Measurements from ENCODE around the gene PIGT. TPM values are rescaled to one million over a fixed set of nuclear protein-coding genes. Genes with fewer than 3 reads are reported as not detected.

PIGT gene
- total RNA-seq, 1 donor from 2014 or later: 14.7 TPM

- no peak for DNase-seq (ENCODE audit: low read depth)
- Histone ChIP-seq H3K36me3 (ENCODE audit: control insufficient read depth, insufficient read depth, low read length) (no peaks in the 10 kb centered on the region), H3K27me3 (ENCODE audit: control insufficient read depth, insufficient read depth, low read length) (no peaks in the 10 kb centered on the region), H3K4me3 (ENCODE audit: low read depth, low read length) (no peak overlapping the region)
- TF ChIP-seq CTCF (IDR thresholded peaks at IDR 0.05; ENCODE audit: insufficient read depth, low read length, severe bottlenecking): no peak
- FAIRE-seq: no peak
These were observed 41.0 kb upstream of the PIGT start for GRCh38 chr20:45374966-45375365.

GRCh38 chr20:45377269-45377668, 38.7 kb upstream of the PIGT start:
- Histone ChIP-seq H3K36me3 (ENCODE audit: control insufficient read depth, insufficient read depth, low read length) (no peaks in the 10 kb centered on the region), H3K4me3 (ENCODE audit: low read depth, low read length) (no peak overlapping the region), H3K27me3 (ENCODE audit: control insufficient read depth, insufficient read depth, low read length) (no peaks in the 10 kb centered on the region)
- FAIRE-seq (no peak), DNase-seq (ENCODE audit: low read depth) (no peak)
- TF ChIP-seq CTCF (IDR thresholded peaks at IDR 0.05; ENCODE audit: insufficient read depth, low read length, severe bottlenecking): no peak

GRCh38 chr20:45378191-45378590, 37.8 kb upstream of the PIGT start, which contains the start of gene TP53TG5:
Gene TP53TG5 (minus strand): TSS chr20:45378325. CDS start chr20:45378236, 89 bp downstream.
- Histone ChIP-seq H3K4me3 (ENCODE audit: low read depth, low read length) (no peak within 1 kb of the TSS), H3K27me3 (ENCODE audit: control insufficient read depth, insufficient read depth, low read length) (no peaks in the 10 kb centered on the region), H3K36me3 (ENCODE audit: control insufficient read depth, insufficient read depth, low read length) (no peaks in the 10 kb centered on the region)
- no peak for FAIRE-seq
- DNase-seq (ENCODE audit: low read depth): no peak
- TF ChIP-seq CTCF (IDR thresholded peaks at IDR 0.05; ENCODE audit: insufficient read depth, low read length, severe bottlenecking): no peak

GRCh38 chr20:45387274-45387673, 28.7 kb upstream of the PIGT start:
- Histone ChIP-seq H3K27me3 (ENCODE audit: control insufficient read depth, insufficient read depth, low read length) (no peaks in the 10 kb centered on the region), H3K4me3 (ENCODE audit: low read depth, low read length) (no peak overlapping the region), H3K36me3 (ENCODE audit: control insufficient read depth, insufficient read depth, low read length) (no peaks in the 10 kb centered on the region)
- no peak for DNase-seq (ENCODE audit: low read depth)
- no peak for FAIRE-seq
- TF ChIP-seq CTCF (IDR thresholded peaks at IDR 0.05; ENCODE audit: insufficient read depth, low read length, severe bottlenecking): no peak

GRCh38 chr20:45390931-45391330, 25.0 kb upstream of the PIGT start:
- no peak overlapping the region for H3K4me3 ChIP-seq (ENCODE audit: low read depth, low read length)

More at GRCh38 chr20:45390931-45391330, 25.0 kb upstream of the PIGT start:
- no peaks in the 10 kb centered on the region for H3K36me3 ChIP-seq (ENCODE audit: control insufficient read depth, insufficient read depth, low read length)
- DNase-seq (ENCODE audit: low read depth) (no peak), FAIRE-seq (no peak)
- H3K27me3 ChIP-seq (ENCODE audit: control insufficient read depth, insufficient read depth, low read length): no peaks in the 10 kb centered on the region
- TF ChIP-seq CTCF (IDR thresholded peaks at IDR 0.05; ENCODE audit: insufficient read depth, low read length, severe bottlenecking): no peak

Data from bronchial epithelial cell (primary cell).